ENCODE results near the gene UQCRC1.

GRCh38 chr3:48567500-48567899 is 41.9 kb downstream of the UQCRC1 start:
- TF ChIP-seq POLR2A (IDR thresholded peaks at IDR 0.05; ENCODE audit: low read depth, low read length) (no peak), POLR2AphosphoS5 (IDR thresholded peaks at IDR 0.05; ENCODE audit: low read depth, low read length) (no peak)
